H1 (cell line): ENCODE results near the gene GAST. TPM values are rescaled to one million over a fixed set of nuclear protein-coding genes. Genes with fewer than 3 reads are reported as not detected.

Experiments used
- BCL11A ChIP-seq, 2 experiments: IDR thresholded peaks; one replicate each; pipeline ENCODE4 v1.6.1; 2011; ENCODE audit warnings: low read depth in 2 of 2, low read length in 2 of 2, mild to moderate bottlenecking in 2 of 2
- CEBPB ChIP-seq: IDR thresholded peaks from 2 replicates; pipeline ENCODE4 v1.6.1; 2012; ENCODE audit warnings: low read depth, low read length
- CTBP2 ChIP-seq: IDR thresholded peaks from 2 replicates; pipeline ENCODE4 v1.7.0; 2011; ENCODE audit warnings: borderline replicate concordance, mild to moderate bottlenecking, moderate library complexity, mixed read lengths, low read length; ENCODE audit not compliant: insufficient read depth, insufficient read length
- GABPA ChIP-seq: IDR thresholded peaks from 2 replicates; pipeline ENCODE4 v1.6.1; 2011; ENCODE audit warnings: mild to moderate bottlenecking, low read length, moderate library complexity, borderline replicate concordance; ENCODE audit not compliant: insufficient read depth
- JUN ChIP-seq: IDR thresholded peaks from 2 replicates; pipeline ENCODE4 v1.6.1; 2011; ENCODE audit warnings: low read depth, mild to moderate bottlenecking, improper control_type of control experiment, low read length
- SAP30 ChIP-seq: fragments of 300-600 bp; sonication (generic); IDR thresholded peaks from 2 replicates; pipeline ENCODE4 v1.7.1; 2012; ENCODE audit warnings: low read length, moderate library complexity, mild to moderate bottlenecking, inconsistent platforms; ENCODE audit not compliant: insufficient read depth, insufficient replicate concordance
- SRF ChIP-seq: IDR thresholded peaks from 2 replicates; pipeline ENCODE4 v1.6.1; 2011; ENCODE audit warnings: mild to moderate bottlenecking, low read depth, low read length, moderate library complexity
- TBP ChIP-seq: IDR thresholded peaks from 2 replicates; pipeline ENCODE4 v1.6.1; 2011; ENCODE audit warnings: low read depth, low read length, improper control_type of control experiment
- polyA plus RNA-seq, 7 experiments: library from polyadenylated mRNA; depleted of rRNA in 3 of 7; stranded (reverse) in 5 of 7; unstranded in 2 of 7; fragments of >200 nt in 5 of 7; fragments of 200-250 nt in 2 of 7; gene quantifications; 1 replicate in 5 of 7; 2 replicates in 1 of 7; 4 replicates in 1 of 7; pipeline versions ENCODE4 v1.2.1 to v1.2.3, GENCODE V29; 2011 to 2013; ENCODE audit warnings: missing spikeins in 2 of 7, mixed read lengths in 2 of 7
- total RNA-seq: library from RNA; stranded (reverse); fragmentation: NEBNext Ultra II Directional; extraction: Animal tissue kit (Norgen Biotek cat#: 25700); gene quantifications from 2 replicates; pipeline ENCODE4 v1.2.1, GENCODE V29; 2021
- TF ChIP-seq, protein P1 (sequence below): fragments of 300-600 bp; sonication (generic); IDR thresholded peaks from 2 replicates; pipeline ENCODE4 v1.7.1; 2012; ENCODE audit warnings: low read length, moderate library complexity, mild to moderate bottlenecking, inconsistent platforms; ENCODE audit not compliant: insufficient replicate concordance

GAST gene
- total and polyA plus RNA-seq, 2 of the 8 experiments (the other 6 are each of a cell fraction or from before 2014, with no cell fraction given): not detected

DNA sequence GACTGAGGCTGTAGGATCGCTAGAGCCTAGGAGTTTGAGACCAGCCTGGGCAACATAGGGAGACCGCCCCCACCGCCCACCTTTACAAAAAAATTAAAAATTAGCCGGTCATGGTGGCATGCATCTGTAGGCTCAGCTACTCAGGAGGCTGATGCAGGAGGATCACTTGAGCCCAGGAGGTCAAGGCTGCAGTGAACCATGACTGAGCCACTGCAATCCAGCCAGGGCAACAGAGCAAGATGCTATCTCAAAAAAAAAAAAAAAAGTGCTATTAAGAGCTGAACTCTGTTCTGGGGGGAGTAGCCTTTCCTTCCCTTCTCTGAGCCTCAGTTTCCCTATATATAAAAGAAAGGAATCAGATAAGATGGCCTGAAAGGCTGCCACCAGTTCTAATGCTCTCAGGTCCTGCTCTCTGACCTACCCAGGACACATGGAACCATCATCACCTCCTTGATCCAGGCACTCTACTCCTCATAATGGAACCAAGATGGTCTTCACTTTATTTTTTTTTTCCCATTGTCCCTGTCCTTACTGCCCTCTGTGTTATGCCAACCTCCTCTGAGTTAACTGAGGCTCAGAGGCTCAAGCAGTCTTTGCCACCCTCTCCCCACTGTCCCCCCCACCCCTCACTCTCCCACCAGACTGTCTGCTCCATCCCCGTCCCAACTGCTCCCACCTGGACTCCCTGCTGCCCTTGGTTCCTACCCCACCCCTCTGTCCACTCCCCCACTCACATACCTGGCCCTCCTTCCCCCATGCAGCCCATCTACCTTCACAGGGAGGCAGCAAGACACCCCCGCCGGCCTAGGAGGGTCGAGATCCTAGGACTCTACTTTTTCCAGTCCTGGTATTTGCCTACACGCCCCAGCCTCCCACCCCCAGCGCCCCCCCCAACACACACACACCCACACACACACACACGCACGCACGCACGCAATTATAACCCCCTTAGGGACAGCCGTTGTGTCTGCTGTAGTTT is 47.3 kb upstream of the GAST start (continued):
- TF ChIP-seq, protein P1, sequence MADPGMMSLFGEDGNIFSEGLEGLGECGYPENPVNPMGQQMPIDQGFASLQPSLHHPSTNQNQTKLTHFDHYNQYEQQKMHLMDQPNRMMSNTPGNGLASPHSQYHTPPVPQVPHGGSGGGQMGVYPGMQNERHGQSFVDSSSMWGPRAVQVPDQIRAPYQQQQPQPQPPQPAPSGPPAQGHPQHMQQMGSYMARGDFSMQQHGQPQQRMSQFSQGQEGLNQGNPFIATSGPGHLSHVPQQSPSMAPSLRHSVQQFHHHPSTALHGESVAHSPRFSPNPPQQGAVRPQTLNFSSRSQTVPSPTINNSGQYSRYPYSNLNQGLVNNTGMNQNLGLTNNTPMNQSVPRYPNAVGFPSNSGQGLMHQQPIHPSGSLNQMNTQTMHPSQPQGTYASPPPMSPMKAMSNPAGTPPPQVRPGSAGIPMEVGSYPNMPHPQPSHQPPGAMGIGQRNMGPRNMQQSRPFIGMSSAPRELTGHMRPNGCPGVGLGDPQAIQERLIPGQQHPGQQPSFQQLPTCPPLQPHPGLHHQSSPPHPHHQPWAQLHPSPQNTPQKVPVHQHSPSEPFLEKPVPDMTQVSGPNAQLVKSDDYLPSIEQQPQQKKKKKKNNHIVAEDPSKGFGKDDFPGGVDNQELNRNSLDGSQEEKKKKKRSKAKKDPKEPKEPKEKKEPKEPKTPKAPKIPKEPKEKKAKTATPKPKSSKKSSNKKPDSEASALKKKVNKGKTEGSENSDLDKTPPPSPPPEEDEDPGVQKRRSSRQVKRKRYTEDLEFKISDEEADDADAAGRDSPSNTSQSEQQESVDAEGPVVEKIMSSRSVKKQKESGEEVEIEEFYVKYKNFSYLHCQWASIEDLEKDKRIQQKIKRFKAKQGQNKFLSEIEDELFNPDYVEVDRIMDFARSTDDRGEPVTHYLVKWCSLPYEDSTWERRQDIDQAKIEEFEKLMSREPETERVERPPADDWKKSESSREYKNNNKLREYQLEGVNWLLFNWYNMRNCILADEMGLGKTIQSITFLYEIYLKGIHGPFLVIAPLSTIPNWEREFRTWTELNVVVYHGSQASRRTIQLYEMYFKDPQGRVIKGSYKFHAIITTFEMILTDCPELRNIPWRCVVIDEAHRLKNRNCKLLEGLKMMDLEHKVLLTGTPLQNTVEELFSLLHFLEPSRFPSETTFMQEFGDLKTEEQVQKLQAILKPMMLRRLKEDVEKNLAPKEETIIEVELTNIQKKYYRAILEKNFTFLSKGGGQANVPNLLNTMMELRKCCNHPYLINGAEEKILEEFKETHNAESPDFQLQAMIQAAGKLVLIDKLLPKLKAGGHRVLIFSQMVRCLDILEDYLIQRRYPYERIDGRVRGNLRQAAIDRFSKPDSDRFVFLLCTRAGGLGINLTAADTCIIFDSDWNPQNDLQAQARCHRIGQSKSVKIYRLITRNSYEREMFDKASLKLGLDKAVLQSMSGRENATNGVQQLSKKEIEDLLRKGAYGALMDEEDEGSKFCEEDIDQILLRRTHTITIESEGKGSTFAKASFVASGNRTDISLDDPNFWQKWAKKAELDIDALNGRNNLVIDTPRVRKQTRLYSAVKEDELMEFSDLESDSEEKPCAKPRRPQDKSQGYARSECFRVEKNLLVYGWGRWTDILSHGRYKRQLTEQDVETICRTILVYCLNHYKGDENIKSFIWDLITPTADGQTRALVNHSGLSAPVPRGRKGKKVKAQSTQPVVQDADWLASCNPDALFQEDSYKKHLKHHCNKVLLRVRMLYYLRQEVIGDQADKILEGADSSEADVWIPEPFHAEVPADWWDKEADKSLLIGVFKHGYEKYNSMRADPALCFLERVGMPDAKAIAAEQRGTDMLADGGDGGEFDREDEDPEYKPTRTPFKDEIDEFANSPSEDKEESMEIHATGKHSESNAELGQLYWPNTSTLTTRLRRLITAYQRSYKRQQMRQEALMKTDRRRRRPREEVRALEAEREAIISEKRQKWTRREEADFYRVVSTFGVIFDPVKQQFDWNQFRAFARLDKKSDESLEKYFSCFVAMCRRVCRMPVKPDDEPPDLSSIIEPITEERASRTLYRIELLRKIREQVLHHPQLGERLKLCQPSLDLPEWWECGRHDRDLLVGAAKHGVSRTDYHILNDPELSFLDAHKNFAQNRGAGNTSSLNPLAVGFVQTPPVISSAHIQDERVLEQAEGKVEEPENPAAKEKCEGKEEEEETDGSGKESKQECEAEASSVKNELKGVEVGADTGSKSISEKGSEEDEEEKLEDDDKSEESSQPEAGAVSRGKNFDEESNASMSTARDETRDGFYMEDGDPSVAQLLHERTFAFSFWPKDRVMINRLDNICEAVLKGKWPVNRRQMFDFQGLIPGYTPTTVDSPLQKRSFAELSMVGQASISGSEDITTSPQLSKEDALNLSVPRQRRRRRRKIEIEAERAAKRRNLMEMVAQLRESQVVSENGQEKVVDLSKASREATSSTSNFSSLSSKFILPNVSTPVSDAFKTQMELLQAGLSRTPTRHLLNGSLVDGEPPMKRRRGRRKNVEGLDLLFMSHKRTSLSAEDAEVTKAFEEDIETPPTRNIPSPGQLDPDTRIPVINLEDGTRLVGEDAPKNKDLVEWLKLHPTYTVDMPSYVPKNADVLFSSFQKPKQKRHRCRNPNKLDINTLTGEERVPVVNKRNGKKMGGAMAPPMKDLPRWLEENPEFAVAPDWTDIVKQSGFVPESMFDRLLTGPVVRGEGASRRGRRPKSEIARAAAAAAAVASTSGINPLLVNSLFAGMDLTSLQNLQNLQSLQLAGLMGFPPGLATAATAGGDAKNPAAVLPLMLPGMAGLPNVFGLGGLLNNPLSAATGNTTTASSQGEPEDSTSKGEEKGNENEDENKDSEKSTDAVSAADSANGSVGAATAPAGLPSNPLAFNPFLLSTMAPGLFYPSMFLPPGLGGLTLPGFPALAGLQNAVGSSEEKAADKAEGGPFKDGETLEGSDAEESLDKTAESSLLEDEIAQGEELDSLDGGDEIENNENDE: no peak
- no peak for TF ChIP-seq JUN
- TF ChIP-seq BCL11A (IDR thresholded peaks at IDR 0.05; ENCODE audit: low read depth in 2 of 2, low read length in 2 of 2): no peak
- no peak for TF ChIP-seq TBP
- no peak for TF ChIP-seq SAP30
- no peak for TF ChIP-seq CTBP2
- no peak for TF ChIP-seq SRF
- TF ChIP-seq GABPA: no peak
- no peak for TF ChIP-seq CEBPB
